SK-N-MC (cell line): ENCODE measurements around the gene THRSP.

Experiments
- EZH2 ChIP-seq: fragments of 200-600 bp; sonication (generic); IDR thresholded peaks from one replicate; pipeline ENCODE4 v1.6.1; 2017; ENCODE audit warnings: antibody characterized with exemption
- POLR2AphosphoS5 ChIP-seq: IDR thresholded peaks from 2 replicates; pipeline ENCODE4 v1.6.1; 2012; ENCODE audit warnings: mild to moderate bottlenecking, low read depth, low read length, borderline replicate concordance

GRCh38 chr11:78057462-78058055, 6.1 kb upstream of the THRSP start:
- no peak for TF ChIP-seq POLR2AphosphoS5
- TF ChIP-seq EZH2 = no peak
